Left lung (tissue), 10 donors: ENCODE data around the gene STRN3. TPM values are rescaled to one million over a fixed set of nuclear protein-coding genes. Genes with fewer than 3 reads are reported as not detected.

Source experiments
- ATAC-seq: fragments of 200-7000 bp; cut with Tn5 transposase; one replicate; pipeline ENCODE4 v1.9.1; 2020; ENCODE audit warnings: moderate library complexity
- DNase-seq, 4 donors: peaks; one replicate each; pipeline ENCODE4 v3.0.0-alpha.2; 2013 to 2020
- H3K27ac ChIP-seq, 2 donors: fragments of 200-600 bp; sonication (generic) in 1 of 2; one replicate each; pipeline versions ENCODE4 v1.5.0 to v1.8.0; 2020 to 2021
- H3K27me3 ChIP-seq, 2 donors: fragments of 200-600 bp; sonication (generic) in 1 of 2; one replicate each; pipeline versions ENCODE4 v1.5.0 to v1.8.0; 2020 to 2021
- H3K36me3 ChIP-seq, 2 donors: fragments of 200-600 bp; sonication (generic) in 1 of 2; one replicate each; pipeline versions ENCODE4 v1.5.0 to v1.8.0; 2020 to 2021
- H3K4me1 ChIP-seq, 2 donors: fragments of 200-600 bp; one replicate each; pipeline ENCODE4 v1.8.0; 2021
- H3K4me3 ChIP-seq, 2 donors: fragments of 200-600 bp; sonication (generic) in 1 of 2; one replicate each; pipeline versions ENCODE4 v1.5.0 to v1.8.0; 2020 to 2021; ENCODE audit warnings: mild to moderate bottlenecking in 1 of 2
- H3K9me3 ChIP-seq, 2 donors: fragments of 200-600 bp; sonication (generic) in 1 of 2; one replicate each; pipeline versions ENCODE4 v1.5.0 to v1.8.0; 2020 to 2021
- intact Hi-C, 2 donors: fragments of 100-400 bp; cut with DNase I; formaldehyde crosslinking; loops; one replicate each; pipeline versions ENCODE4 v1.11.2 to v1.14.2; 2022
- polyA plus RNA-seq, 6 donors: library from polyadenylated mRNA; unstranded; fragments of 120-200 nt; gene quantifications; one replicate each; pipeline ENCODE4 v1.2.1, GENCODE V29; 2013; ENCODE audit not compliant: insufficient read length in 6 of 6
- total RNA-seq, 2 donors: library from RNA; stranded (reverse); fragmentation: NEBNext Ultra II Directional; extraction: Animal tissue kit (Norgen Biotek cat#: 25700); gene quantifications; one replicate each; pipeline ENCODE4 v1.2.1, GENCODE V29; 2021
- TF ChIP-seq, protein P1 (sequence below), 2 donors: fragments of 200-600 bp; sonication (generic) in 1 of 2; IDR thresholded peaks; one replicate each; pipeline versions ENCODE4 v1.5.0 to v1.8.0; 2021; ENCODE audit warnings: antibody characterized with exemption in 2 of 2
- donor health status: DM: no; HTN: yes; CAD: no.
- donor health status: DM: no; HTN: no; CAD: no.

The STRN3 gene
- total and polyA plus RNA-seq, 8 donors, result 31.7 to 54.7 (median 46.5) TPM

DNA sequence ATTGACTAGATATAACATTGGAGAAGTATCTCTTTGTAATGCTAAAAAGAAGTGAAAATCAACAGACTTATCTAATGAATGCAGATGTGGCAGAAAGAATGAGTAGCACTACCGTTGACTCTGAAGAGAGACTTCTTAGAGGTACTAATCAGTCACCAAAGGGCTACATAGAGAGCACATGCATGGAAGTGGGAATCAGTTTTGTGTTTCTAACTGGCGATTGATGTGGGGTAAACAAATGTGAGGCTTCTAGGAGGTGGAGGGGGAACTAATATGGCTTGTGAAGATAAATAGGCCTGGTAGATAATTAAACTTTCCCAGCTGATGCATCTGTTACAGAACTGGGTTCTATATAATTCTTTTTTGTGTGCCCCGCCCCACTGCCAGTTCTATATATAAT lies 141.3 kb downstream of the STRN3 start:
- Histone ChIP-seq H3K9me3 (no peaks in the 10 kb centered on the region), H3K27me3 (no peaks in the 10 kb centered on the region), H3K4me3 (no peak overlapping the region), H3K36me3 (no peaks in the 10 kb centered on the region), H3K4me1 (no peaks in the 10 kb centered on the region), H3K27ac (no peak overlapping the region)
- no peak for DNase-seq
- ATAC-seq, result no peak
- TF ChIP-seq, protein P1, sequence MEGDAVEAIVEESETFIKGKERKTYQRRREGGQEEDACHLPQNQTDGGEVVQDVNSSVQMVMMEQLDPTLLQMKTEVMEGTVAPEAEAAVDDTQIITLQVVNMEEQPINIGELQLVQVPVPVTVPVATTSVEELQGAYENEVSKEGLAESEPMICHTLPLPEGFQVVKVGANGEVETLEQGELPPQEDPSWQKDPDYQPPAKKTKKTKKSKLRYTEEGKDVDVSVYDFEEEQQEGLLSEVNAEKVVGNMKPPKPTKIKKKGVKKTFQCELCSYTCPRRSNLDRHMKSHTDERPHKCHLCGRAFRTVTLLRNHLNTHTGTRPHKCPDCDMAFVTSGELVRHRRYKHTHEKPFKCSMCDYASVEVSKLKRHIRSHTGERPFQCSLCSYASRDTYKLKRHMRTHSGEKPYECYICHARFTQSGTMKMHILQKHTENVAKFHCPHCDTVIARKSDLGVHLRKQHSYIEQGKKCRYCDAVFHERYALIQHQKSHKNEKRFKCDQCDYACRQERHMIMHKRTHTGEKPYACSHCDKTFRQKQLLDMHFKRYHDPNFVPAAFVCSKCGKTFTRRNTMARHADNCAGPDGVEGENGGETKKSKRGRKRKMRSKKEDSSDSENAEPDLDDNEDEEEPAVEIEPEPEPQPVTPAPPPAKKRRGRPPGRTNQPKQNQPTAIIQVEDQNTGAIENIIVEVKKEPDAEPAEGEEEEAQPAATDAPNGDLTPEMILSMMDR (IDR thresholded peaks at IDR 0.05), result no peak
- intact Hi-C loops, result no loop called here

DNA sequence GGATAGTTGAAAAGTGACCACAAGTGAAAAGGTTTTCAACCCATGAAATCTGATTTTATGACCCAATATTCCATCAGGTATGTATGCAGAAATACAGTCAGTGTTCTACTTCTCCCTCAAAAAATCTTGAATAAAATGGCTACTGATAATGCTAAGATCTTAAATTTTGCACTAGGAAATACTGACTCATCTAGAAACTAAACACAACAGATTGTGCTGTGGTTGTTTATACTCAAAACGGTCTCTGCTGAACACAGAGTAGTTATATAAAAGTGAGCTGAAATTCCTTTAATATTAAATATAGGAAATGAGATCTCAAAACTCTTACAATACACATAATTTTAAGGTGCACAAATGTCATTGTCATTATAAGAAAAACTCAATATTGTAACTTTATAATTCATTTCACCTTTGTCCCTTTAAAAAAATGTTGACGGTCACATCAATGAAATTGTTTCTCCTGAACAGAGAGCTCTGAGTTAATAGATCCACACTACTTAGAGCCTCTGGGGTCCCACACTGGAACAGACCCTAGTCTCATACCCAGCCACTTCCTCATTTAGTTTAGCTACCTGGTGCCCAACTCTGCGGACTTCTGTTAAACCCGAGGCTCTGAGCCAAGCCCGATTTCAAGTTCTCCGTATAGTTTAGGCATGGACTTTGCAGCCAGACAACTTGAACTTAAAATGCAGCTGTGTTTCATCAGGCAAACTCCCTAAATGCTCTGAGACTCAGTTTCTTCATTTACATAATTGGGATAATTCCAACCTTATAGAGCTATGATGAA lies 142.5 kb downstream of the STRN3 start:
- TF ChIP-seq, protein P1 (IDR thresholded peaks at IDR 0.05), result no peak
- Histone ChIP-seq H3K27ac (no peak overlapping the region), H3K4me1 (no peaks in the 10 kb centered on the region), H3K9me3 (no peaks in the 10 kb centered on the region), H3K36me3 (no peaks in the 10 kb centered on the region), H3K27me3 (no peaks in the 10 kb centered on the region), H3K4me3 (no peak overlapping the region)
- intact Hi-C loops, result no loop called here
- no peak for DNase-seq
- no peak for ATAC-seq

GRCh38 chr14:30882431-30882830 lies 143.7 kb downstream of the STRN3 start:
- Histone ChIP-seq H3K4me3 (no peak overlapping the region), H3K36me3 (no peaks in the 10 kb centered on the region), H3K27me3 (peaks cover 0 to 9% of the 10 kb centered on the region in 2 donors), H3K9me3 (no peaks in the 10 kb centered on the region), H3K4me1 (no peaks in the 10 kb centered on the region), H3K27ac (no peak overlapping the region)
- intact Hi-C loops, result no loop called here
- TF ChIP-seq, protein P1 (IDR thresholded peaks at IDR 0.05), result no peak
- ATAC-seq, result no peak
- DNase-seq, result no peak

GRCh38 chr14:30876692-30877091 lies 149.5 kb downstream of the STRN3 start:
- DNase-seq, result no peak
- Histone ChIP-seq H3K4me3 (no peak overlapping the region), H3K36me3 (no peaks in the 10 kb centered on the region), H3K9me3 (no peaks in the 10 kb centered on the region), H3K4me1 (peaks cover 10 to 18% of the 10 kb centered on the region in 2 donors), H3K27me3 (peaks cover 40 to 65% of the 10 kb centered on the region in 2 donors), H3K27ac (no peak overlapping the region)
- TF ChIP-seq, protein P1 (IDR thresholded peaks at IDR 0.05), result no peak
- intact Hi-C loops, result no loop called here
- ATAC-seq, result no peak

DNA sequence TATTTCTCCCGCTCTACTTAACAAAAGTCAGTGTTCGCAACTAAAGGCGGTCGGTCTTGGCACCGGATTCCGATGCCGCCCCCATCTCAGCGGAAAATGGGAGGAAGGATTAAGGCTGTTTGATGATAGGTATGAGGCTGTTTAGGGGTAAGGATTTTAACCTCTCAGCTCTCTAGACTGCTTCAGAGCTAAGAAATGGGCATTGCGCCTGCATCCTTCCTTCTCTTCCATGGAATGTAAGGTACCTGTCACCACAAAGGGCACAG lies 150.5 kb downstream of the STRN3 start:
- Histone ChIP-seq H3K36me3 (no peaks in the 10 kb centered on the region), H3K27me3 (peaks cover 40 to 75% of the 10 kb centered on the region in 2 donors), H3K27ac (no peak overlapping the region), H3K4me3 (no peak overlapping the region), H3K4me1 (peaks cover 10 to 18% of the 10 kb centered on the region in 2 donors), H3K9me3 (no peaks in the 10 kb centered on the region)
- ATAC-seq (no peak), DNase-seq (no peak)
- TF ChIP-seq, protein P1 (IDR thresholded peaks at IDR 0.05), result no peak
- intact Hi-C loops, result no loop called here
